ENCODE data around the gene NFATC2.

GRCh38 chr20:51379601-51380341 is 162.7 kb downstream of the NFATC2 start:
- TF ChIP-seq CTCF (IDR thresholded peaks at IDR 0.05) (no peak), POLR2AphosphoS5 (IDR thresholded peaks at IDR 0.05) (no peak), POLR2A (IDR thresholded peaks at IDR 0.05; ENCODE audit: low read depth) (no peak), EP300 (IDR thresholded peaks at IDR 0.05) (no peak)

Measured in esophagus muscularis mucosa (tissue), 4 donors.